SH-SY5Y (cell line): ENCODE results near the gene CYCS.

ENCODE experiments used
- GATA2 ChIP-seq: IDR thresholded peaks from 2 replicates; pipeline ENCODE4 v1.6.1; 2011; ENCODE audit warnings: mild to moderate bottlenecking, low read depth, low read length
- GATA3 ChIP-seq: IDR thresholded peaks from 2 replicates; pipeline ENCODE4 v1.6.1; 2011; ENCODE audit warnings: low read depth, mild to moderate bottlenecking, low read length, moderate library complexity

- no peak for TF ChIP-seq GATA3
- TF ChIP-seq GATA2 = no peak
Measured at GRCh38 chr7:25148772-25149575, 23.9 kb upstream of the CYCS start.
